HG03460 (cell line): ENCODE results near the gene FADS2.
A peak's percentile ranks its signal among the peaks of the same experiment; 100 is the strongest.
"Not testable (repeated sequence)": the region's sequence is repeated elsewhere in the genome, so short reads cannot be mapped to it uniquely, and the experiment has no call there.

Experiments
- ATAC-seq: cut with Tn5 transposase; IDR thresholded peaks from one replicate; pipeline ENCODE4 v1.9.1; 2021; ENCODE audit not compliant: unreplicated experiment

FADS2 gene

GRCh38 chr11:61866958-61867343 is 38.9 kb downstream of the FADS2 start:
- no peak for ATAC-seq

- ATAC-seq = no peak
Observed at GRCh38 chr11:61868571-61869428, 40.7 kb downstream of the FADS2 start.

GRCh38 chr11:61869429-61869707 is 41.3 kb downstream of the FADS2 start:
- ATAC-seq = no peak

- ATAC-seq = no peak
Observed at GRCh38 chr11:61869708-61870451, 41.8 kb downstream of the FADS2 start.

GRCh38 chr11:61870541-61871031 is 42.5 kb downstream of the FADS2 start:
- no peak for ATAC-seq

GRCh38 chr11:61871158-61871597 is 43.1 kb downstream of the FADS2 start:
- peak; percentile 63 for ATAC-seq

- ATAC-seq = no peak
Observed at GRCh38 chr11:61872935-61873565, 45.0 kb downstream of the FADS2 start.

- no peak for ATAC-seq
Observed at GRCh38 chr11:61873588-61874376, 45.7 kb downstream of the FADS2 start.

- no peak for ATAC-seq
Observed at GRCh38 chr11:61874377-61874809, 46.3 kb downstream of the FADS2 start.

GRCh38 chr11:61874853-61875252 is 46.8 kb downstream of the FADS2 start:
- ATAC-seq = no peak

- ATAC-seq = no peak
Observed at GRCh38 chr11:61875698-61876097, 47.6 kb downstream of the FADS2 start.

GRCh38 chr11:61879152-61879551 is 51.1 kb downstream of the FADS2 start:
- ATAC-seq = no peak

- no peak for ATAC-seq
Observed at GRCh38 chr11:61880031-61880430, 51.9 kb downstream of the FADS2 start.

- no peak for ATAC-seq
Observed at GRCh38 chr11:61880454-61880853, 52.4 kb downstream of the FADS2 start.

GRCh38 chr11:61881397-61881796 is 53.3 kb downstream of the FADS2 start:
- no peak for ATAC-seq

GRCh38 chr11:61882267-61882666 is 54.2 kb downstream of the FADS2 start:
- not testable (repeated sequence) for ATAC-seq

- ATAC-seq = no peak
Observed at GRCh38 chr11:61882879-61883278, 54.8 kb downstream of the FADS2 start.

GRCh38 chr11:61883327-61883726 is 55.2 kb downstream of the FADS2 start:
- ATAC-seq = no peak

- no peak for ATAC-seq
Observed at GRCh38 chr11:61883947-61884346, 55.8 kb downstream of the FADS2 start.

- ATAC-seq = no peak
Observed at GRCh38 chr11:61885166-61885778, 57.2 kb downstream of the FADS2 start.
